ENCODE results near the gene TROAP.
"Not testable (repeated sequence)": the region's sequence is repeated elsewhere in the genome, so short reads cannot be mapped to it uniquely, and the experiment has no call there.

TROAP gene, protein sequence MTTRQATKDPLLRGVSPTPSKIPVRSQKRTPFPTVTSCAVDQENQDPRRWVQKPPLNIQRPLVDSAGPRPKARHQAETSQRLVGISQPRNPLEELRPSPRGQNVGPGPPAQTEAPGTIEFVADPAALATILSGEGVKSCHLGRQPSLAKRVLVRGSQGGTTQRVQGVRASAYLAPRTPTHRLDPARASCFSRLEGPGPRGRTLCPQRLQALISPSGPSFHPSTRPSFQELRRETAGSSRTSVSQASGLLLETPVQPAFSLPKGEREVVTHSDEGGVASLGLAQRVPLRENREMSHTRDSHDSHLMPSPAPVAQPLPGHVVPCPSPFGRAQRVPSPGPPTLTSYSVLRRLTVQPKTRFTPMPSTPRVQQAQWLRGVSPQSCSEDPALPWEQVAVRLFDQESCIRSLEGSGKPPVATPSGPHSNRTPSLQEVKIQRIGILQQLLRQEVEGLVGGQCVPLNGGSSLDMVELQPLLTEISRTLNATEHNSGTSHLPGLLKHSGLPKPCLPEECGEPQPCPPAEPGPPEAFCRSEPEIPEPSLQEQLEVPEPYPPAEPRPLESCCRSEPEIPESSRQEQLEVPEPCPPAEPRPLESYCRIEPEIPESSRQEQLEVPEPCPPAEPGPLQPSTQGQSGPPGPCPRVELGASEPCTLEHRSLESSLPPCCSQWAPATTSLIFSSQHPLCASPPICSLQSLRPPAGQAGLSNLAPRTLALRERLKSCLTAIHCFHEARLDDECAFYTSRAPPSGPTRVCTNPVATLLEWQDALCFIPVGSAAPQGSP

DNA sequence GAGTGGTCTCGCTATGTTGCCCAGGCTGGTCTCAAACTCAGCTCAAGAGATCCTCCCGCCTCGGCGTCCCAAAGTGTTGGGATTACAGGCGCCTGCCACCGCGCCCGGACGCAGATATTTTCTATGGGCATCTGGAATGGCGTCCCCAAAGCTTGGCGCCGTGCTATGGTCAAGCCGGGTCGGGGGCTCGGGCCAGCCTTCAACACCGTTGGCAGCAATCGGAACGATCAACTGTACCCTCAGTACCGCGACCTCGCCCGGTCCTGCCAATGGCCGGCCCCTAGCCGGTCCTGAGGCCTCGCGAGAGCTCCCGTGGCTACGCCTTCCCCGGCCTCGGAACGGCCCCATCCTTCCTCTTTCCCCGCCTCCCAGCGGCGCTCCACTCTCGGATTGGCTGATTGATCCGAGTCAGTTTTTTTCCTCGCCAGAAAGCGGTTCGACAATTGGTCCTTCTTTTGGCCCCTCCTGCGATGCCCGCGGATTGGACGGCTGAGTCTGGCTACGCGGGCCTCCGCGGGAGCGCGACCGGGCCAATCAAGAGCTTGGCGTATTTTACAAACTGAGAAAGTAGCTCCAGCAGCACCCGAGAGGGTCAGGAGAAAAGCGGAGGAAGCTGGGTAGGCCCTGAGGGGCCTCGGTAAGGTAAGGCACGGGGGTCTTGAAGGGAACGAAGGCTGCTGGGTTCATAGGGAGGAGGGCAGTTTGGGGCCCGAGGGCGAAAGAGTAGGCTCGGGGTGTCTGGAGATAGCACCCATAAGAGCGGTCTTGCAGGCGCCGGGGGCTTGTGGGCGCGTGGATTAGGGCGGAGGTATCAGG, at the start of gene TROAP:
TROAP (plus strand) TSS at position 548 of the 816 bp plus-strand sequence. CDS start 354 bp downstream, outside the sequence.
- DNase-seq = peak; percentile 93

DNA sequence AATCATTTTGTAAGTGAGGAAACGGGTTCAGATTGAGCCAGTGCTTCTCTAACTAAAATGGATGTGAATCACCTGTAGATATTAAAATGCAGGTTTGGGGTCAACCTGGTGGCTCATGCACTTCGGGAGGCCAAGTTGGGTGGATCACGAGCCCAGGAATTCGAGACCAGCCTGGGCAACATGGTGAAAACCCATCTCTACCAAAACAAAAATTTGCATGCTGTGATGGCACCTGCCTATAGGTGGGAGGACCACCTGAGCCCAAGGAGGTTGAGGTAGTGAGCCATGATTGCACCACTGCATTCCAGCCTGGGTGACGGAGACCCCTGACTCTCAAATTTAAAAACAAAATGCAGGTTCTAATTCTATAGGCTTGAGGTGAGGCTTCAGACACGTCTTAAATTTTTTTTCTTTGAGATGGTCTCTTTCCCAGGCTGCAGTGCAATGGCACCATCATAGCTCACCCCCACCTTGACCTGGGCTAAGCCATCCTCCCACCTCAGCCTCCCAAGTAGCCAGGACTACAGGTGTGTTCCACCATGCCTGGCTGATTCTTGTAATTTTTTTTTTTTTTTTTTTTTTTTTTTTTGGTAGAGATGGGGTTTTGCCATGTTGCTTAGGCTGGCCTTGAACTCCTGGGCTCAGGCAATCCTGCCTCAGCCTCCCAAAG, 49.2 kb upstream of the TROAP start:
- DNase-seq = no peak

DNA sequence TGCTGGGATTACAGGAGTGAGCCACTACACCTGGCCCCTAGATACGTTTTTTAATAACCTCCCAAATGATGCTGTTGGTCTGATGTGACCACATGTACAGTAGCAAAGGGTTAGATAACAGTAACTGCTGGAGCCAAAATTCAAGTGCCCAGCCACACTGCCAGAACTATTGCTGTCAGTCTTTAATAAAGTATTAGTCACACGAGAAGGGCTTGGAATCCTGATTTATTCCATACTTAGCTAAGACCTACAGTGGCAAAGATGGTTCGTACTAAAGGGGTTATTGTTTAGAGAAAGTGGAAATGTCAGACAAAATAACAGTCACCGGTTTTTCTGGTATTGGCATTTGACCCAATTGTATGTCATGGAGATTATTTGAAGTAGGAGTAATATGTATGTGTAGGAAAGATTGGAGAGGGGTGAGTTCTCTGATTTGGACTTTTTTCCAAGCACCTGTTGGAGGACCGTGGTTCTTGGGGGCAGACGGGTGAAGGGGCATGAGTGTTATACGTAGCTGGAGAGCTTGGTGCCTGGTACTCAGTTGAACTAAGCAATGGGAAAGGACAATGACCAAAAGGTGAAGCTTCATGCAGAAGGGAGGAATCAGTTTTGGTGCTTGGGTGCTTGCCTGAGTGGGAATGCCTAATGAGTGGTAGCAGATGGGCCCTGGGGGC, 48.5 kb upstream of the TROAP start:
- DNase-seq = no peak

DNA sequence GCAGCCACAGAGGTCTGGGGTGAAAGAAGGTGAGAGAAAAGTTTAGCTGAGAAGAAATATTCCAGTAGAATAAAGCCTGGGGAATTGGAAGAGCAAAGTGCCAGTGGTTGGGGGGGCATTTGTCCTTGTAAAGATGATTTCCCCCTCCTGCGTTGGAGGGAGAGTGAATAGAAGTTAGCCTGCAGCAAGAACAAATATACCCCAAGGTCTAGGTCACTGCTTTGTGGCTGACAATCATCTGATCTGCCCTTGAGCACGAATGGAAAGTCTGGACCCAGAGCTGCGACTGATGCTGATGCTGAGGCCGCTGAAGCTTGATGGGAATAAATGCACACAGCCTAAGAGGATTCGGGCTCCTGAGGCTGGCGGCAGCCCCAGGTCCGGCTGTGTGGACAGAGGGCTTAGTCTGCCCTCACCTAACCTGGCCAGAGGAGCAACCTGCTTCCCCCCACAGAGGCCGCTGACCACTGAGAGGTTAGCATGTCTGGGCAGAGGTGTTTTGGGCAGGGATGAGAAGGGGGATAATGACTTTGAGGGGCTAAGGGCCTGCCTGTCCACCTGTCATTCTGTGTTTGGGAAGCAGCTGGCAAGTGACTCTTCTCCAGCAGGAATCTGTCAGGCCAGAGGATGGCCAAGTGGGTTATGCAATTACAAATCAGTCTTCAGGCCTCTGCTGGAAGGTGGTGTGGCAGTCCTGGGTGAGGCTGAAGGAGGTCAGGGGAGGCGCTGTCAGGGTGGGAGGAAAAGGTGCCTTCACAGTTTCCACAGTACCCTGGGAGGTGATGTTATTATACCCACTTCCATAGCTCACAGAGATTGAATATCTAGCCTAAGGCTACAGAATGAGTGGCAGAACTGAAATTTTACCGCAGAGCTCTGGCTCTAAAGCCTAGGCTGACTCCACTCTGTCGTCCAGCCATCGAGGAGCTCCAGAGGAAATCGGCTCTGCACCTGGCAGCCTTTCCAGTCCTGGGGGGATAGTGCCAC, 46.5 kb upstream of the TROAP start:
- no peak for DNase-seq

DNA sequence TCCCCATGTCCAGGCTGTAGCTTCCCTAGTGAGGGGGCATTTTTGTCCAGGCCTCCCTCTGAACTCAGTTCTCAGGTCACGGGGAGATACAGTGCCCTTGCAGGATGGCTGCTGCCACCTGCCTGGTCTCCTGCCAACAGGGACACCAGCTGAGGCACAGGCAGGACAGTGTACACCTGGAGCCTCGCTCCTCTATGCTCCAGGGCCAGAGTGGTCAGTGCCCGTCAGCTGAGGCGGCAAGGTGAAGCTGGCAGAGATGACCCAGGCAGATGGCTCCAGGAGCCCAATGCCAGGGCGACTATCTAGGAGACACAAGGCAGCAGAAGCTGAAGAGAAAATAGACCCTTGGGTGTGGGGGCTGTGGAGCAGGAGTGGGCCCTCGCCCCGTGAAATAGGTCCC, 45.6 kb upstream of the TROAP start:
- DNase-seq = no peak

DNA sequence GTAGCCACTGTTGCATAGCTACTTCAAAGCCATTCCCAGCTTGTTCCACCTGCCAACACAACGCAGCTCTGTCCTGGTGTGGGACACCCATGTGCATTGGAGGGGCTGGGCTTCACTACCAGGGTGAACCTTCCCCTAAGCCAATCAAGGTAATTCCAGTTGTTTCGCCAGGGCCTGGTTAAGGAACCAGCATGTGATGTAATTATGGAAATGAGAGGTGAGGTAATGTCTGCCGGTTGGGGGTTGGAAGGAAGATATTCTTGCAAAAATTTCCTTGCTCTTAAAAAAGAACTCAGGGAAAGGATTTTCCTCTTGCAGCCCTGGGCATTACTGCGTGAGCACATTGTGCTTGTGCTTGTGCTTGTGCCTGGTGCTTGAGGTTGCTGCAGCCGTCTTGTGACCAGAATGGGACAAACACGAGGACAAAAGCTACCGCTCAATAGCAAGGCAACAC, 43.3 kb upstream of the TROAP start:
- DNase-seq = no peak

DNA sequence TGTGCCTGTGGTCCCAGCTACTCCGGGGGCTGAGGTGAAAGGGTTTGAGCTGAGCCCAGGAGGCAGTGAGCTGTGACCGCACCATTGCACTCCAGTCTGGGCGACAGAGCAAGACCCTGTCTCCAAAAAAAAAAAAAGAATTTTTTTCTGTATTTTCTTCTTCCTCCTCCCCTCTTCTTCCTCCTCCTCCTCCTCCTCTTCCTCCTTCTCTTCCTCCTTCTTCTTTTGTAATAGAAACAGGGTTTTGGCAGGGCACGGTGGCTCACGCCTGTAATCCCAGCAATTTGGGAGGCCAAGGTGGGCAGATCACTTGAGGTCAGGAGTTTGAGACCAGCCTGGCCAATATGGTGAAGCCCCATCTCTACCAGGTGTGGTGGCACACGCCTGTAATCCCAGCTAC, 42.5 kb upstream of the TROAP start:
- not testable (repeated sequence) for DNase-seq

DNA sequence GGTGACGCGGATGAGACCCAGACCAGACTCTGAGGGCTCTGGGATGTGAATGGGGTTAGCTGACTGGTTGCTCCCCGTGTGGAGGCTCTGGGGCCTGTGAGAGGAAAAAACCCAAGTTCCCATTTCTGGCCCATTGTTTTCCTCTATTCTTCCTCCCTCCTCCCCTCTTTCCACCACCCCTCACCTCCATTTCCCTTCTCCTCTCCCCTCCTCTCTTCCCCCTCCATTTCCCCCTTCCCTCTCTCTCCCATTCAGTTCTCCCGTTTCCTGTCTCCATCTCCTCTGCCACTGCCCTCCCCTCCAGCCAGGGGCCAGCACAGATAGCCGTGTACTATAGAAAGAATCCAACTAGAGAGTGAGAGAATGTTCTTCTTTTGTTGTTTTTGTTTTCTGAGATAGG, 40.8 kb upstream of the TROAP start:
- no peak for DNase-seq

DNA sequence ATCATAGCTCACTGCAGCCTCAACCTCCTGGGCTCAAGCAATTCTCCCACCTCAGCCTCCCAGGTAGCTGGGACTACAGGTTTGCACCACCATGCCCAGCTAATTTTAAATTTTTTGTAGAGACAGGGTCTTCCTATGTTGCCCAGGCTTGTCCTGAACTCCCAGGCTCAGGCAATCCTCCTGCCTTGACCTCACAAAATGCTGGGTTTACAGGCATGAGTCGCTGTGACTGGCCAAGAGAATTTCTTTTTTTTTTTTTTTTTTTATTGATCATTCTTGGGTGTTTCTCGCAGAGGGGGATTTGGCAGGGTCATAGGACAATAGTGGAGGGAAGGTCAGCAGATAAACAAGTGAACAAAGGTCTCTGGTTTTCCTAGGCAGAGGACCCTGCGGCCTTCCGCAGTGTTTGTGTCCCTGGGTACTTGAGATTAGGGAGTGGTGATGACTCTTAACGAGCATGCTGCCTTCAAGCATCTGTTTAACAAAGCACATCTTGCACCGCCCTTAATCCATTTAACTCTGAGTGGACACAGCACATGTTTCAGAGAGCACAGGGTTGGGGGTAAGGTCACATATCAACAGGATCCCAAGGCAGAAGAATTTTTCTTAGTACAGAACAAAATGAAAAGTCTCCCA, 40.2 kb upstream of the TROAP start:
- DNase-seq = not testable (repeated sequence)

DNA sequence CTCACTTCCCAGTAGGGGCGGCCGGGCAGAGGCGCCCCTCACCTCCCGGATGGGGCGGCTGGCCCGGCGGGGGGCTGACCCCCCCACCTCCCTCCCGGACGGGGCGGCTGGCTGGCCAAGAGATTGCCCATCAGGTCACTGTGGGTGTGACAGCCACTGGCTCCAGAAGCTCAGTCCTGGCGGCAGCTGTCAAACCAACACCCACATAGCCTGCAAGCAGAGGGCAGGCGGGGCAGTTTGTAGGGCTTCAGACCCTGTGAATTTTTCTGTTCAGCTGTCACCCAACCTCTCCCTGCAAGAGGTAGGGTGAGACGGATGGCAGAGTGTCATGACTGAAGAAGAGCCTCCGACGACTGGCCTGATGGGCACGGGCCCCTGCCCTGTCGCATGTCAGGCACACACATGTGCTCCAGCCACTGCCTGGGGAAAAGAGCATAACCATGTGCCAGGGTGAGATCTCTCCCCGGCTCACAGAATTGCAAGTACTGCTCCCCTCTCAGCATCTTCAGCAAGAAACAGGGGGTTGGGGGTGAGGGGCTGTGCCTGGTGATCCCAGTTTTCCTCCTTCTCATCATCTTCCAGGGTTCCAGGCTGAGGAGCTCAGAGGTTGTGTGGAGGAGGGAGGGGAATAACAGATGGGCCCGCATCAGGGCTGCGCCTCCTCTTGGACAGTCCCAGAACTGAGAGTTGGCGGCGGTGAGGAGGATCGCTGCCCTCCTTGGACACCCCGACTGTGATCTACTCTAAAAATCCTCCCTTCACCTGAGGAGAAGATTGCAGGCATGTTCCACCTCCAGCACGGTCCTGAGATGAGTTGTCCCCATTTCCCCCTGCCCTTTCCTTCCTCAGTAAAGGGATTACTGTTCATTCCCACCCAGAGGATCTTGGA, 39.3 kb upstream of the TROAP start:
- no peak for DNase-seq

DNA sequence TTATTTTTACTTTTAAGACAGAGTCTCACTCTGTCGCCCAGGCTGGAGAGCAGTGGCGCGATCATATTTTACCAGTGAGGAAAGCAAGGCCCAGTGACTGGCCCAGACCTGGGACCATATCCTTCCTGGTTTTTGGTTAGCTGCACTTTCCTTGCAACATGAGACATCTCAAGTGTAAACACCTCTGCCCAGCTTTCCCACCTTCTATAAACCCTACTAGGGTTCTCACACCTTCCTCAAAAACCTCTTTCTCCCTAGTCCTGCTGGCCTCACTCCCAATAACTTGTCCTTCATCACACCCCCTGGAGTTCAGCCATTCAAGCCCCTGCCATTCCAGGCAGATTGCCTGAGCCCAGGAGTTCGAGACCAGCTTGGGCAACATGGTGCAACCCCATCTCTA, 38.4 kb upstream of the TROAP start:
- DNase-seq = no peak

DNA sequence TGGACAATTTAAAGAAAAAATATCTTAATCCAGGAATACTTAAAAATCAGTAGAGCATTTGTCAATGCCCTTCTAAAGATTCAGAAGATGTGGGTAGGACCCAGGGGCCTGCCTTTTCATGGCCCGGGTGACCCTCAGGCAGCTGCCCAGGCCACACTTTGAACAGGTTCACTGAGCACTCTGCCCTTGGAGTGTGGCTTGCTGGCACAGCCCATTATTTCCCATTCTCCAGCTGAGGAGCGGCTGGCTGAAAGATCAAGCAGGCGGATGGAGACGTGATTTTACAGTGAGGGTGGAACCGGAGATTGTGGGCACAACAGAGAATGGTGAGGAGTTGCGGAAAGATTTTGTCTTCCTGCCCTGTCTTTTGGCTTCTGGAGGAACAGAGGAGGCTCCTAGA, 35.2 kb upstream of the TROAP start:
- no peak for DNase-seq

DNA sequence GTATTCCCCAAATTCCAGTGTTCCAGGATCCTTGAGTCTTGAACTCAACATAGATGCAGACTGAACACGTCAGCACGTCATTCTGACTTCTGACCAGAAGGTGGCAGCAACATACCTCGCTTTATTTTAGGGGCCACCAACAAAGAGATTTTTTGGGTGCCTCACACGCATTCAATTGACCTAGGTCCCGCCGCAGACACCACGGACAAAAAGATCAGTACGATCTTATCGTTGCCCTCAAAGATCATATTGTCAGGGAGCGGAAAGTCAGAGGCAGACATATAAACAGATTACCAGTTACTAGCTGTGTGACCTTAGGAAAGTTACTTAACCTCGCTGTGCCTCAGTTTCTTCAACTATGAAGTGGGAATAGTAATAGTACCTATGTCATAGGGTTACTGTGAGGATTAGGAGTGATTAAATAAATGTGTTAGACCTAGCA, 34.6 kb upstream of the TROAP start:
- peak; percentile 60 for DNase-seq

DNA sequence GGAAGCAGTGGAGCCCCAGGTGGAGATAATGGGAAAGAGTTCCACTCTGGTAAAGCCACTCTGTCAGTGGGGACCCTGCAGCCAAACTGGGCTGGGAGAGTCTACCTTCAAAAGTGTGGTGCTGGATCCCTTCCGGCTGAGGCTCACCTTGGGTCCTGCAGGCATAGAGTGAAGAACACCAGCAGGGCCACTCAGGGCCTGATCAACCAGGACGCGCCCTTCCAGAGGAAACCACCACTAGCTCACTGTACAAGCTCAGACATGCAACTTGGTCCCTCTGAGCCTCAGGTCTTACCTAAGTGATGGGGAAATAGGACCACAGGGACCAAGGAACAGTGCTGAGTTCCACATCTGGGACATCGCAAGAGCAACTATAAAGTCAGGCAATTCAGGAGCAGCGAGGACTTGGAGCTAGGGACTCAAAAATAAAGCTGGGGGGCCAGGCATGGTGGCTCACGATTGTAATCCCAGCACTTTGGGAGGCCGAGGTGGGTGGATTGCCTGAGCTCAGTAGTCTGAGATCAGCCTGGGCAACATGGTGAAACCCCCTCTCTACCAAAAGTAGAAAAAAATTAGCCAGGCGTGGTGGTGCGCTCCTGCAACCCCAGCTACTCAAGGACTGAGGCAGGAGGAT, 34.0 kb upstream of the TROAP start:
- no peak for DNase-seq

DNA sequence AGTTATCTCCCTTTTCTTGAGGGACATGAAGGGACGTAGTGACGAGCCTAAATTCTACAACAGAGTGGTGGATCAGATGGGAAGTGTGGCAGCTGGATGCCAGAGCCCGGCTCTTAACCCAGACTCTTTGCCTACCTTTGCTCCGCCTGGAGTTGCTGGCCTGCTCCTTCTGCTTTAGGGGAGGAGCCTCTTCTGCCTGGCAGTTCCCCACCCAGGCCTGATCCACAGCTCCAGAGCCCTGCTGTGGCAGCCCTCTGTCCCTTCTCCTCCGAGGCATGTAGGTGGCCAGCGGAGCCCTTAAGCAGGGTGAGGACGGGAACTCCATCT, 30.4 kb upstream of the TROAP start:
- DNase-seq = no peak

DNA sequence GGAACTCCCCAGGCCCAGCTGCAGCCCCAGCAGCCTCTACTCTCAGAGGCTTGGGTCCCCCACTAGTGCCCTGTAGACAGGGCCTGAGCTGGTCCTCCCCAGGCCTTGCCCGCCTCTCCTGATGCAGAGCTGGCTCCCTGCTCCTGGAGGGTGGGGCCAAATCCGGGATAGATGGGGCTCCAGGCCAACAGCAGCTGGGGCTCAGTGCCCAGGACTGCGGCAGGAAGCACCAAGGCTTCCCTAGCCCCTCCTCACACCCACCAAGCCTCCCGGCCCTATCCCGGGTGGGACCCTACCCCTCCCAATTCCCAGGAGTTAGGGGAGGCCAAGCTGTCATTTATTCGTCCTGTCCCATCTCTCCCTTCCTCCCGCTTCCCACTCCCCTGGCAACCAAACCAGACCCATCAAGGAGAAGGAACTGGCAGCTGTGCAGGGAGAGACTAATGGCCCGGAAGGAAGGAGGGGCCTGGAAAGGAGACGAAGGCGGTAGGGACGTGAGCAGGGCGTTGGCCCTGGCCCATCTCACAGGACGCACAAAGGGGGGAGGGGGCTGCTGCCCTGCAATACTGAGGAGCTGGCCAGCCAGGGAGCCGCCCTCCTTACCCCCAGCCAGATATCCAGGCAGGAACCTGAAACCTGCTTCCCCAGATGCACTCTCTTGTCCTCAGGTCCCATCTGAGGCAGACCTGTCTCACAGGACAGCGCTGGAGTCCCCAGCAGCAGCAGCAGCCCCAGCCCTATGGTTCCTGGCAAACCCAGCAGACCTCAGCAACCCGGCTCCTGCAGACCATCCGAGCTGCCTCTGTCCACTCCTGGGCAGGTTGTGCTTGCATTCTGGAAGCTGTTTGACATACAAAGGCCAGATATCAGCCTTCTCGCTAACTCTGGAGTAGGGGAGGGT, 29.7 kb upstream of the TROAP start:
- DNase-seq = no peak

DNA sequence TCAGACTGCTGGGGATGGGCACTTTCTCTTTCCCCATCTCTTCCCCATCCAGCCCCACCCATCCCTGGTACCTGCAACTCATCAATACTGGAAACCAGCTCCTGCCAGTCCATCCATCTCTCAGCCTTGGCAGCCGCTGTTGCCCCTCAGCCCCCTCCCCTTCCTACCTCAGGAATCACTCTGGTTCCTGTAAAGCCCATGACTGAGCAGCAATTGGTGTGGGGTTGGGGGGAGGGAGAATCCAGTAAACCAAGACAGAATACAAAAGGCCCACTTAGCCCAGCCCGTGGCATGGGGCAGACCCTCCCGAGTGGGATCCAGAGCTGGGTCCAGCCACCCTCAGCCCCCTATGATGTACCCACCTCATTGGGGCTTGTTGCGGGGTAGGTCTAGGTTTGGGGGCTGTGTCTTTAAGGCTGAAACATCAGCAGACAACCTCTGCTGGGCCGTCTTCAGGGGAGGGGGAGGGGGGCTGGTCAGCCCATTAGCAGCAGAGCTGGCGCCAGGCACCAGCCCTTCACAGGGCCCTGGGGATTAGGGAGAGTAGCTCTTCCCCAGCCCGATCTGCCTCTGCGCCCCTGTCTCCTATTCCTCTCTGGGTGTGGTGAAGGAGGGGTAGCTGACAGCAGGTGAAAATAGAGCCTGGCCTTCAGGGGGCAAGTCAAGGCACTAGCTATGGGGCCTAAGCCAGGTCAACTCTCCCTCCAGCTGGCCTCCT, 28.8 kb upstream of the TROAP start:
- DNase-seq = no peak
